GM23338 (cell line): ENCODE measurements around the gene DST. TPM values are rescaled to one million over a fixed set of nuclear protein-coding genes. Genes with fewer than 3 reads are reported as not detected.

Source experiments
- ATAC-seq: fragments of 200-7000 bp; cut with Tn5 transposase; 3 replicates; pipeline ENCODE4 v1.9.1; 2020
- DNase-seq: peaks from one replicate; pipeline ENCODE4 v3.0.0-alpha.2; 2015; ENCODE audit warnings: low spot score
- H2AFZ ChIP-seq: fragments of 200-600 bp; sonication (generic); 2 replicates; pipeline ENCODE4 v1.8.0; 2016; ENCODE audit warnings: antibody characterized with exemption, mild to moderate bottlenecking, moderate library complexity
- H3F3A ChIP-seq: fragments of 200-600 bp; sonication (generic); replicated peaks from 2 replicates; pipeline ENCODE4 v1.8.0; 2017; ENCODE audit warnings: antibody characterized with exemption, mixed run types, low read depth
- H3K27ac ChIP-seq: fragments of 200-600 bp; sonication (generic); 2 replicates; pipeline ENCODE4 v1.6.1; 2016; ENCODE audit warnings: low read depth
- H3K27me3 ChIP-seq: fragments of 200-600 bp; sonication (generic); 2 replicates; pipeline ENCODE4 v1.8.0; 2016; ENCODE audit warnings: mild to moderate bottlenecking, mixed run types, moderate library complexity; ENCODE audit not compliant: insufficient read depth
- H3K36me3 ChIP-seq: fragments of 200-600 bp; sonication (generic); 2 replicates; pipeline ENCODE4 v1.8.0; 2016; ENCODE audit warnings: mild to moderate bottlenecking; ENCODE audit not compliant: insufficient read depth
- H3K4me1 ChIP-seq: fragments of 200-600 bp; sonication (generic); 2 replicates; pipeline ENCODE4 v1.8.0; 2016; ENCODE audit warnings: mild to moderate bottlenecking, moderate library complexity; ENCODE audit not compliant: insufficient read depth
- H3K4me2 ChIP-seq: fragments of 200-600 bp; sonication (generic); 2 replicates; pipeline ENCODE4 v1.7.1; 2017; ENCODE audit warnings: mixed run types
- H3K4me3 ChIP-seq: fragments of 200-600 bp; sonication (generic); 2 replicates; pipeline ENCODE4 v1.6.1; 2016; ENCODE audit warnings: mixed run types
- H3K79me2 ChIP-seq: fragments of 200-600 bp; sonication (generic); replicated peaks from 2 replicates; pipeline ENCODE4 v1.8.0; 2017; ENCODE audit warnings: mild to moderate bottlenecking; ENCODE audit not compliant: insufficient read depth
- H3K9me2 ChIP-seq: fragments of 200-600 bp; sonication (generic); 2 replicates; pipeline ENCODE4 v1.8.0; 2017; ENCODE audit not compliant: insufficient read depth
- H4K20me1 ChIP-seq: fragments of 200-600 bp; sonication (generic); replicated peaks from 2 replicates; pipeline ENCODE4 v1.8.0; 2017; ENCODE audit warnings: mild to moderate bottlenecking; ENCODE audit not compliant: insufficient read depth
- H3K27ac Mint-ChIP-seq: 2 replicates; pipeline ENCODE4 v1.8.0; 2020; ENCODE audit warnings: inconsistent platforms, mild to moderate bottlenecking, moderate library complexity, mixed read lengths
- H3K27me3 Mint-ChIP-seq: 3 replicates; pipeline ENCODE4 v1.8.0; 2022; ENCODE audit warnings: low read depth, mild to moderate bottlenecking, moderate library complexity, mixed read lengths, inconsistent platforms; ENCODE audit not compliant: insufficient read depth, poor library complexity
- H3K36me3 Mint-ChIP-seq: 3 replicates; pipeline ENCODE4 v1.8.0; 2021; ENCODE audit warnings: low read depth, mild to moderate bottlenecking, inconsistent platforms, moderate library complexity, mixed read lengths
- H3K4me1 Mint-ChIP-seq: 3 replicates; pipeline ENCODE4 v1.8.0; 2020; ENCODE audit warnings: mild to moderate bottlenecking, inconsistent platforms, mixed read lengths
- H3K4me3 Mint-ChIP-seq: 3 replicates; pipeline ENCODE4 v1.8.0; 2021; ENCODE audit warnings: moderate library complexity, mild to moderate bottlenecking, inconsistent platforms, mixed read lengths
- H3K9me3 Mint-ChIP-seq: 3 replicates; pipeline ENCODE4 v1.8.0; 2020; ENCODE audit warnings: moderate library complexity, mild to moderate bottlenecking, inconsistent platforms, mixed read lengths
- CREB1 ChIP-seq: fragments of 250-450 bp; sonication (Bioruptor Pico); IDR thresholded peaks from 2 replicates; pipeline ENCODE4 v1.5.0; 2020; ENCODE audit warnings: low read depth, mild to moderate bottlenecking, moderate library complexity
- CTCF ChIP-seq, 2 experiments: fragments of 200-600 bp in 1 of 2; sonication (generic) in 1 of 2; conservative IDR thresholded peaks; 2 replicates each; pipeline versions ENCODE4 v1.5.1 to v1.6.1; 2016 to 2017; ENCODE audit warnings: antibody characterized with exemption in 2 of 2, low read depth in 2 of 2, mild to moderate bottlenecking in 2 of 2, moderate library complexity in 1 of 2
- ETS1 ChIP-seq: IDR thresholded peaks from 2 replicates; pipeline ENCODE4 v1.6.1; 2016; ENCODE audit warnings: antibody characterized with exemption
- EZH2 ChIP-seq: fragments of 200-600 bp; sonication (generic); IDR thresholded peaks from one replicate; pipeline ENCODE4 v1.8.0; 2017; ENCODE audit warnings: antibody characterized with exemption, mild to moderate bottlenecking, low read depth; ENCODE audit not compliant: unreplicated experiment
- EZH2phosphoT487 ChIP-seq: fragments of 200-600 bp; sonication (generic); IDR thresholded peaks from one replicate; pipeline ENCODE4 v1.8.1; 2018; ENCODE audit warnings: antibody characterized with exemption; ENCODE audit not compliant: unreplicated experiment
- JUNB ChIP-seq: IDR thresholded peaks from one replicate; pipeline ENCODE4 v1.6.1; 2016; ENCODE audit warnings: antibody characterized with exemption; ENCODE audit not compliant: unreplicated experiment
- NANOG ChIP-seq: IDR thresholded peaks from 2 replicates; pipeline ENCODE4 v1.6.1; 2016; ENCODE audit warnings: antibody characterized with exemption, borderline replicate concordance
- POLR2AphosphoS5 ChIP-seq: IDR thresholded peaks from 2 replicates; pipeline ENCODE4 v1.6.1; 2016; ENCODE audit warnings: antibody characterized with exemption, low read depth
- REST ChIP-seq: IDR thresholded peaks from one replicate; pipeline ENCODE4 v1.6.1; 2018; ENCODE audit warnings: antibody characterized with exemption; ENCODE audit not compliant: unreplicated experiment
- STAT1 ChIP-seq: IDR thresholded peaks from one replicate; pipeline ENCODE4 v1.6.1; 2016; ENCODE audit warnings: antibody characterized with exemption; ENCODE audit not compliant: unreplicated experiment
- ZNF114 ChIP-seq: fragments of 250-450 bp; sonication (Bioruptor Pico); IDR thresholded peaks from 2 replicates; pipeline ENCODE4 v1.5.0; 2020; ENCODE audit warnings: mild to moderate bottlenecking, moderate library complexity
- ZNF331 ChIP-seq: fragments of 250-450 bp; sonication (Bioruptor Pico); IDR thresholded peaks from 2 replicates; pipeline ENCODE4 v1.5.0; 2020; ENCODE audit warnings: low read depth, mild to moderate bottlenecking, moderate library complexity
- ZNF462 ChIP-seq: fragments of 250-450 bp; sonication (Bioruptor Pico); IDR thresholded peaks from 2 replicates; pipeline ENCODE4 v1.5.0; 2020; ENCODE audit warnings: mild to moderate bottlenecking, moderate library complexity
- polyA plus RNA-seq: library from polyadenylated mRNA; unstranded; fragments of >200 nt; fragmentation: Nextera tagmentation; extraction: Ambion mirVana; gene quantifications from 2 replicates; pipeline ENCODE4 v1.2.1, GENCODE V29; 2016
- total RNA-seq: library from RNA; depleted of rRNA; stranded (reverse); fragments of >200 nt; shearing (Covaris generic); gene quantifications from 2 replicates; pipeline ENCODE4 v1.2.3, GENCODE V29; 2014

Gene DST
- total and polyA plus RNA-seq, 2 experiments from 2014 or later = 88.7 to 188 TPM

GRCh38 chr6:56652231-56652630 lies 9.5 kb upstream of the DST start:
- H3F3A ChIP-seq = no peaks in the 10 kb centered on the region
- H3K36me3 ChIP-seq = peaks cover 6% of the 10 kb centered on the region; the same call in 1 of the 2 replicates
- DNase-seq (no peak), ATAC-seq (no peak)
- H2AFZ ChIP-seq = no peak overlapping the region
- H3K9me3 Mint-ChIP-seq = no peaks in the 10 kb centered on the region
- H3K4me2 ChIP-seq = no peak overlapping the region
- TF ChIP-seq REST = no peak
- no peak for TF ChIP-seq JUNB
- TF ChIP-seq NANOG = no peak
- TF ChIP-seq EZH2phosphoT487 = no peak
- TF ChIP-seq ETS1 = no peak
- no peak for TF ChIP-seq ZNF462 (CRISPR knock-in tag)
- TF ChIP-seq CTCF (conservative IDR thresholded peaks at IDR 0.05; ENCODE audit: low read depth in 2 of 2) = no peak
- TF ChIP-seq POLR2AphosphoS5 = no peak
- no peak for TF ChIP-seq EZH2
- TF ChIP-seq STAT1 = no peak
- no peak for TF ChIP-seq ZNF114 (CRISPR knock-in tag)
- TF ChIP-seq CREB1 (CRISPR knock-in tag) = no peak
- TF ChIP-seq ZNF331 (CRISPR knock-in tag) = no peak
- peaks cover 24% of the 10 kb centered on the region for H3K4me1 ChIP-seq
- H3K36me3 Mint-ChIP-seq = peaks cover 11% of the 10 kb centered on the region; the same call in 2 of the 3 replicates
- H3K27me3 Mint-ChIP-seq = no peaks in the 10 kb centered on the region
- no peak overlapping the region for H3K4me3 Mint-ChIP-seq
- H3K27ac ChIP-seq = no peak overlapping the region
- H3K27me3 ChIP-seq = no peaks in the 10 kb centered on the region
- peak overlapping the region; percentile 38; the same call in 1 of the 2 replicates for H3K27ac Mint-ChIP-seq
- H3K4me3 ChIP-seq = no peak overlapping the region
- H3K4me1 Mint-ChIP-seq = peaks cover 34% of the 10 kb centered on the region
- 0 out of 2 replicates have a peak, but pooled peaks cover 8% of the 10 kb centered on the region for H4K20me1 ChIP-seq
- H3K9me2 ChIP-seq = no peaks in the 10 kb centered on the region
- 0 out of 2 replicates have a peak, but pooled peaks cover 13% of the 10 kb centered on the region for H3K79me2 ChIP-seq
